ENCODE results near the gene ZNF574.

DNA sequence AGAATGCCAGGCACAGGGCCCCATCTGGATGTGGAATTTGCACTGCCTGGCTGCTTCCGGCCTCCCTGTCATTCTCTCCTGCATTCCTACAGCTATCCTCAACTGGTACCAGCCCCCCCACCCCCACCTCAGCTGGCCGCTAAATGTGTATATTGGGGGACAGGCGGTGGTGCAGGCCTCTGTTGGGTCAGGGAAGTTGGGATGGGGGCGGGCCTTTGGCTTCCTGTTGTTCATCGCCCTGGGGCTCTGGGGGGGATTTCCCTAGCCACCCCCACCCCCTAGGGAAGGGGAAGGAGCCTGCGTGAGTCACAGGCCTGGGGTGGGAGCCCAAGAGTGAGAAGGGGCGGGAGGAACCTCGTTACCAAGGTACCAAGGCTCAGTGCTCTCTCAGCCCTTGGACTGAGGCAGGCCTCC lies 45.7 kb downstream of the ZNF574 start:
- TF ChIP-seq, protein P1, sequence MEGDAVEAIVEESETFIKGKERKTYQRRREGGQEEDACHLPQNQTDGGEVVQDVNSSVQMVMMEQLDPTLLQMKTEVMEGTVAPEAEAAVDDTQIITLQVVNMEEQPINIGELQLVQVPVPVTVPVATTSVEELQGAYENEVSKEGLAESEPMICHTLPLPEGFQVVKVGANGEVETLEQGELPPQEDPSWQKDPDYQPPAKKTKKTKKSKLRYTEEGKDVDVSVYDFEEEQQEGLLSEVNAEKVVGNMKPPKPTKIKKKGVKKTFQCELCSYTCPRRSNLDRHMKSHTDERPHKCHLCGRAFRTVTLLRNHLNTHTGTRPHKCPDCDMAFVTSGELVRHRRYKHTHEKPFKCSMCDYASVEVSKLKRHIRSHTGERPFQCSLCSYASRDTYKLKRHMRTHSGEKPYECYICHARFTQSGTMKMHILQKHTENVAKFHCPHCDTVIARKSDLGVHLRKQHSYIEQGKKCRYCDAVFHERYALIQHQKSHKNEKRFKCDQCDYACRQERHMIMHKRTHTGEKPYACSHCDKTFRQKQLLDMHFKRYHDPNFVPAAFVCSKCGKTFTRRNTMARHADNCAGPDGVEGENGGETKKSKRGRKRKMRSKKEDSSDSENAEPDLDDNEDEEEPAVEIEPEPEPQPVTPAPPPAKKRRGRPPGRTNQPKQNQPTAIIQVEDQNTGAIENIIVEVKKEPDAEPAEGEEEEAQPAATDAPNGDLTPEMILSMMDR (conservative IDR thresholded peaks at IDR 0.05), result no peak
- no peak for TF ChIP-seq ZFX (IDR thresholded peaks at IDR 0.05)

All from C4-2B (cell line).